Measurements from ENCODE around the gene HBG1.

GRCh38 chr11:5224538-5225479 is 24.8 kb downstream of the HBG1 start:
- TF ChIP-seq CTBP1 (IDR thresholded peaks at IDR 0.05; ENCODE audit: borderline replicate concordance) = no peak
- no peak for TF ChIP-seq PKNOX1 (IDR thresholded peaks at IDR 0.05)
- TF ChIP-seq SUZ12 (IDR thresholded peaks at IDR 0.05) = no peak
- no peak for TF ChIP-seq FOXA1 (IDR thresholded peaks at IDR 0.05)
- TF ChIP-seq SP1 (IDR thresholded peaks at IDR 0.05) = no peak
- TF ChIP-seq L3MBTL2 (conservative IDR thresholded peaks at IDR 0.05) = no peak
- no peak for TF ChIP-seq BHLHE40 (IDR thresholded peaks at IDR 0.05; ENCODE audit: borderline replicate concordance)
- TF ChIP-seq ARNT (IDR thresholded peaks at IDR 0.05) = no peak
- no peak for TF ChIP-seq LEF1 (IDR thresholded peaks at IDR 0.05; ENCODE audit: borderline replicate concordance)
- no peak for TF ChIP-seq FOXM1 (IDR thresholded peaks at IDR 0.05; ENCODE audit: borderline replicate concordance)
- no peak for TF ChIP-seq ELF4 (IDR thresholded peaks at IDR 0.05)
- TF ChIP-seq TARDBP (IDR thresholded peaks at IDR 0.05) = no peak
